Activated CD4-positive, alpha-beta T cell treated with anti-CD3 and anti-CD28 coated beads for 1 hour (primary cell): Measurements from ENCODE around the gene LRRC3.
"Not testable (repeated sequence)": the region's sequence is repeated elsewhere in the genome, so short reads cannot be mapped to it uniquely, and the experiment has no call there.

Source experiments
- DNase-seq: peaks from one replicate; pipeline ENCODE4 v3.0.0-alpha.2; 2020

Gene LRRC3

DNA sequence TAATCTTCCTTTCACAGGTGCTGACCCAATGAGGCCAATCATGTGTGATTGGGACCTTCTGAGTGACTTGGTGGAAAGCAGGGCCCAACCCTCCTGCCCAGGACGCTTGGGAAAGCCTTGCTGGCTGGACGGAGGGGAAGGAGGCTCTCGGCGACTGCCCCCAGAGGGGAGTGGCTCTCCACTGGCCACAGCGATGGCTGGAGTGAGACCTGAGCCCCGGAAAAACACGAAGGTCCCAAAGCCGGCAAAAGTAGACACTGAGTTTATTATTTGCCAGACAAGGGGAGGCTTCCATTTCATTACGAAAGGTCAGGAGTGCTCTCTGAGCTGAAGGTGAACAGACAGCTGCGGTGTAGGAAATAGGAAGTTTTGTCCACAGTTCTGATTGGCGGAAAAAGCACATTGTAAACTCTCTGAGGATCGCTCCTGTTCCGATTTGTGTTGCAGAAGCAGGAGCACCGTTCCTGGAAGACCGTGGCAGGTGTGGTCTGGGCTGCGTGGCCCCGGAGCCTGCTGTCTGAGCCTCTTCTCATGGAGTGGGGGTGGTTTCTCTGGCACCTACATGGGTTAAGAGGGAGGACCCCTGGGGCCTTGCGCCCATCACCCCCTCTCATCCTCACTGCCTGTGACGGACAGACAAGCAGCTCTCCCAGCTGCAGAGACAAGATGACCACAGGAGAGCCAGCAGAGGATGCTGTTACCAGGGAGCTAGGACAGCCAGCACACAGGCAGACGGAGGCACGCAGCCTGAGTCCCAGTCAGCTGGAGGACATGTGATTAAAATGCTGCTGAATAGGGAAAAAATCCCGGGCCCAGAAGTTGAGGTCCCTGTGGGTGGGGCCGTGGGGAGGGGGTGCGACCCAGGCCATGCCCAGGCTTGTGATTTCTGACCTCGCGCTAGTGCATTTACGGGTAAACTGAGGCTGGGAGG lies 43.2 kb downstream of the LRRC3 start:
- no peak for DNase-seq

DNA sequence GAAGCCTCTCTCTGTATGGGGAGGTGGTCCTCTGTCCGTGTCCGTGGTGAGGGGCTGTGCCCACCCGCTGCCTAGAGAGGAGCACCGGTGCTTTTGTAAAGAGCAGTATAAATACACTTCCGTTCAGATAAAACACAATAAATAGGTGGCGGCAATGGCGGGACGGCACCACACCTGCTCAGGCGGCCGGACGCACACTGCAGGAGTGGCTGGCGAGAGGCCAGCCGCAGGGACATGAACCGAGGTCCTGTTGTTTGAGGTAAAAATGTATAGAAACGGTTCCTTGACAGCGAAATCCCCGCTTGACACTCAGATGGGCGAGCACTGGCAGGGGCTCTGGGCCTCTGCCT lies 43.9 kb downstream of the LRRC3 start:
- DNase-seq: no peak

DNA sequence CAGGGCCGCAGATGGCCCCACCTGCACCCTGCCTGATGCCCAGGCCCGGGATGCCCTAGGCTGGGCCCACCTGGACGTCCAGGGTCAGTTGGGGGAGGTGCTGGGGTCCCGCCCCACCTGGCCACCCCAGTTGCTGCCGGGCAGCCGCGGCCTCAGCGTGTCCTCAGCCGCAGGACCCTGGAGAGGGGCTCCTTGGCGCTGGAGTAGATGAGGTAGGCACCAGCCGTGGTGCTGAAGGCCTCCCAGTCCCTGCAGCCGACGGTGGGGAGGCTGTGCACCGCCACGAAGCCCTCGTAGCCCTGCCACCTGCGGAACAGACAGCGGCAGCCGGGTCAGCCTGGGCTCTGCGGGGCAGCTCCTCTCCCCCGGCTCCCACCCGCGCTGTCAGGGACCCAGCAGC lies 44.3 kb downstream of the LRRC3 start:
- no peak for DNase-seq

DNA sequence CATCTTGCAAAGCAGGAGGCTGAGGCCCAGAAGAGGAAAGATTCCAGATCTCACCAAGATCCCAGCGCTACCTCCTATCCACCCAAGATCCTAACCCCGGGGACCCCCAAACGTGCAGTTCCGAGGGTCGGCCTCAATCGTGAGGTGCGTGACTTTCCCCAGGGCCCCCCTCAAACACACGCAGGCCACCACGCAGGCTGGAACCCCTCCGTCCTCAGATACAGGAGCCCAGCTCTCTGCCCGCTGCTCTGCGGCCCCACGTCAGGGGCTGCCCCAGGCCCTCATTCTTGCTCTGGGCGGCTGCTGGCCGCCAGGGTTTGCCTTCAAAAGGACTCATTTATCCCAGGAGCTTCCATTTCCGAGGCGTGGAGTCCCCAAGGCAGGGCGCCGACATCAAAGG lies 44.8 kb downstream of the LRRC3 start:
- DNase-seq: no peak

DNA sequence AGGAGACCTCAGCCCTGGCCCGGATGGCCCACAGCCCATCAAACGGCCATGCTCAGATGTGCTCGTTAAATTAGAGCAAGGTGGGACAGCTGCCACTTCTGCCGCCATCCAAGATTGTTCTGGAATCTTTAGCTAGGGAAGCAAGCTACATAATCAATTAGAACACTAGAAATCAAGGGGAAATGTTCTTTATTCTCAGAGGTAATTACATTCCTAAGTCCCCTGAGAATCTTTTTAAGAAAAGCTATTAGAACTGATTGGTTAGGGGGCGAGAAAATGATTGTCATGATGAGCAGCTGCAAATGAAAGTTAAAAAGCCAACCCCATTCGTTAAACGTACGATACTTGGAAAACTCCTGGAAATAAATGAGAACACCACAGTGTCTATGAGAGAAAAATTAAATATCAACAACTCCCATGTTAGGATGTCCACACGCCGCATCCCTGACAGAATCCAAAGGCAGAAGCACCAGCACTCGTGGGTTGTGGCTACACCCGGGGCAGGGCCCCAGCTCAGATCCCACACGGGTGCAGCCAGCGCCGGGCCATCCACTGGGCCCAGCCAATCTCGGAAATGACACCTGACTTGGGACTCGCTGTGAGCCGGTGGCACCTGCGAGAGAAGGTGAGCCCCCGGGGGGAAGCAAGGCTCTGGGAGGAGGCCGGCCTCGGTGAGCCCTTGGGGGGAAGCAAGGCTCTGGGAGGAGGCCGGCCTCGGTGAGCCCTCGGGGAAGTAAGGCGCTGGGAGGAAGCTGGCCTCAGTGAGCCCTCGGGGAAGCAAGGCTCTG lies 47.1 kb downstream of the LRRC3 start:
- DNase-seq: no peak

DNA sequence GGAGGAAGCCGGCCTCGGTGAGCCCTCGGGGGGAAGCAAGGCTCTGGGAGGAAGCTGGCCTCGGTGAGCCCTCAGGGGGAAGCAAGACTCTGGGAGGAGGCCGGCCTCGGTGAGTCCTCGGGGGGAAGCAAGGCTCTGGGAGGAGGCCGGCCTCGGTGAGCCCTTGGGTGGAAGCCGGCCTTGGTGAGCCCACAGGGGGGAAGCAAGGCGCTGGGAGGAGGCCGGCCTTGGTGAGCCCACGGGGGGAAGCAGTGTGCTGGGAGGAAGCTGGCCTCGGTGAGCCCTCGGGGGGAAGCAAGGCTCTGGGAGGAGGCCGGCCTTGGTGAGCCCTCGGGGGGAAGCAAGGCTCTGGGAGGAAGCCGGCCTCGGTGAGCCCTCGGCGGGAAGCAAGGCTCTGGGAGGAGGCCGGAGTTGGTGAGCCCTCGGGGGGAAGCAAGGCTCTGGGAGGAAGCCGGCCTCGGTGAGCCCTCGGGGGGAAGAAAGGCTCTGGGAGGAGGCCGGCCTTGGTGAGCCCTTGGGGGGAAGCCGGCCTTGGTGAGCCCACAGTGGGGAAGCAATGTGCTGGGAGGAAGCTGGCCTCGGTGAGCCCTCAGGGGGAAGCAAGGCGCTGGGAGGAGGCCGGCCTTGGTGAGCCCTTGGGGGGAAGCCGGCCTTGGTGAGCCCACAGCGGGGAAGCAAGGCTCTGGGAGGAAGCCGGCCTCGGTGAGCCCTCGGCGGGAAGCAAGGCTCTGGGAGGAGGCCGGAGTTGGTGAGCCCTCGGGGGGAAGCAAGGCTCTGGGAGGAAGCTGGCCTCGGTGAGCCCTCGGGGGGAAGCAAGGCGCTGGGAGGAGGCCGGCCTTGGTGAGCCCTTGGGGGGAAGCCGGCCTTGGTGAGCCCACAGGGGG lies 47.9 kb downstream of the LRRC3 start:
- not testable (repeated sequence) for DNase-seq

DNA sequence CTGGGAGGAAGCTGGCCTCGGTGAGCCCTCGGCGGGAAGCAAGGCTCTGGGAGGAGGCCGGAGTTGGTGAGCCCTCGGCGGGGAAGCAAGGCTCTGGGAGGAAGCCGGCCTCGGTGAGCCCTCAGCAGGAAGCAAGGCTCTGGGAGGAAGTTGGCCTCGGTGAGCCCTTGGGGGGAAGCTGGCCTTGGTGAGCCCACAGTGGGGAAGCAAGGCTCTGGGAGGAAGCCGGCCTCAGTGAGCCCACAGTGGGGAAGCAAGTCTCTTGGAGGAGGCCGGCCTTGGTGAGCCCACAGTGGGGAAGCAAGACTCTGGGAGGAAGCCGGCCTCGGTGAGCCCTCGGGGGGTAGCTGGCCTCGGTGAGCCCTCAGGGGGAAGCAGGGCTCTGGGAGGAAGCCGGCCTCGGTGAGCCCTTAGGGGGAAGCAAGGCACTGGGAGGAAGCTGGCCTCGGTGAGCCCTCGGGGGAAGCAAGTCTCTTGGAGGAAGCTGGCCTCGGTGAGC lies 48.6 kb downstream of the LRRC3 start:
- no peak for DNase-seq

DNA sequence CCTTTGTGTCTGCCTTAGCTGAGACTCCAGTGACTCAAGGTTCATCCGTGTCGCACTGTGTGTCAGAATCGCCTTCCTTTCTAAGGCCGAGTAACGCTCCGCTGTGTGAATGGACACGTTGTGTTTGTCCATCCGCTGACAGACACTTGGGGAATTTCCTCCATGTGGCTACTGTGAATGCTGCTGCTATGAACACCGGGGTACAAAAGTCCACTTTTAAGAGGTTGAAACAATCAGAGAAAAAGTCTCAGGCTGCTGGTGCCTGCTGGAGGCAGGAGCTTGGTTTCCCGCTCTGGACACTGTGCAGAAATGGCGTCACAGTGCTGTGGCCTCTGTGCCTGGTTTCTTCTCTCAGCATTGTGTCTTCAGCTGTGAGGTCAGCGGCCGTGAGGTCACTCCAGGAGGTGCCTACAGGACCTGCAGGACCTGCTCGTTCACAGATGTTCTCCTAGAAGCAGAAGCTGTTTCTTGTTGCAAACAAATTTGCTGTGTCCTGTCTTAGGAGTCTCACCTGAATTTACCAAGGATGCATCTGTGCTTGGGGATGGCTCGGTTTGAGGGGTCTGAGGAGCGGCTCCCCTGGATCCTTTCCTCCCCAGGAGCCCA lies 50.5 kb downstream of the LRRC3 start:
- DNase-seq: no peak

DNA sequence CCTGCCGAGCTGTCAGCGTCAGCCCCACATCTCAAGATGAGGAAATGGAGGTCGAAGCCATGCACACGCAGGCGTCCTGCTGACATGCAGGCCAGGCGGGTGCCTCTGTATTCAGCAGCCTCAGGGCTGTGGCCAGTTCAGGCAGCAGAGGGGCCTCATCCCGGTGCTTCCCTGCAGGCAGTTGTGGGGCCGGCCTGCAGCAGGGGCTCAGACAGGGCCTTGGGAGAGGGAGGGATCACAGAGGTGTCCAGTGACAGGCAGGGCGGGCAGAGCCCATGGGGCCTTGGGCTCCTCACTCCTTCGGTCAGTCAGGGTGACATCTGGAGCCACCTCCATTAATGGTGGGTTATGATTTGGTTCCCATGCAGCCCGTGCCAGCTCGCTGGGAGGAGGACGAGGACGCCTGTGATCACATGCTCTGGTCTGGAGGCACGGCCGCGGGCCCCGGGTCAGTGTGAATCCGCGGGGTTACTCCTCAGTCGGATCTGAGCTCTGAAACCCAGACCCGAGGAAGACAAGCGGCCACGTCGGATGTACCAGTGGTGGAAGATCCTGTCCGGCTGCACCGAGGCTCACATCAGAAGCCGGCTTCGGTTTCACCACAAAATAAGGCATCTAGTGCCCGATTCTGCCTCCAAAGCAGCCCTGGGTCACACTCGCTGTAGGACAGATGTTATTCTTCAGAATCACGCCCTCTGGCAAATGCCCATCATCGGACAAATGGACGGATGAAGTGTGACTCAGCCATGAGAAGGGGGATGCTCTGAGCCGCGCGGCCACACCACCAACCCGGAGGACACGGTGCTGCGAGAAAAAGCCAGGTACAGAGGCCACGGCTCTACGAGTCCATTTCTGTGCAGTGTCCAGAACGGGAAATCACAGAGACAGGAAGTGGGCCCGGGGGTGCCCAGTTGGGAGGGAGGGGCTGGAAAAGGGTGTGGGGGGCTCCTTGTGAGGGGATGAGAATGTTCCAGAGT lies 51.3 kb downstream of the LRRC3 start:
- no peak for DNase-seq

DNA sequence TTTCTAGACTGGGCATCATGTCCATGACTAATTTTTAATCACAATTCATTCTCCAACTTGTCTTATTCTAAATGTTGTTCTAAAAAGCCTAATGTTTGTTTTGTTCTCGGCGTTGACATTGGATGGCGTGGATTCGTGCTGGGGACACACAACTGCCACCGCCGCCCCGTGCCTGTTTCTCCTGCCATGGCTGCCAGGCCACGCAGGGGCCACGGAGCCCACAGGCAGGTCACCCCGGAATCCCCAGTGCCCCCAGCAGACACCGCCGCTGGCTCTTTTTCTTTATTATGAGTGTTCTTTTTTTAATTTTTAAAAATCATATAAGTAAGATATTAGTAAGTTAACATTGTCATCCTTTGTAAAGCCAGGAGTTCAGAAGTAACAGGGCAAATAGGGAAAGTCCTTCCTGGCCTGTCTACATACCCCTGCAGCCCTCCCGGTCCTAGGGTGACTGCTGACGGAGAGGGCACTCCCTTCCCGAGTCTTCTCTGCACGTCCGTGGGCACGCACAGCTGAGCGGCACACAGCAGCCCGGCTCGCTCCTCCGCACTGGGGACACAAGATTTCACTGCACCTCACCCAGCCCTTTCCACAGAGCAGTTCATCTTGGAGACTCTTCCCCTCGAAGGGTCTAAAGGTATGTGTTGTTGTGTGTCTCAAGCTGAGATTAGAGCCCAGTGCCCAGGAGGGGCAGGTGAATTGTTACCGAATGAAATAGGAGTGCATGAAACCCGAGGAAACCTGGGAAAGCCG lies 52.5 kb downstream of the LRRC3 start:
- no peak for DNase-seq

DNA sequence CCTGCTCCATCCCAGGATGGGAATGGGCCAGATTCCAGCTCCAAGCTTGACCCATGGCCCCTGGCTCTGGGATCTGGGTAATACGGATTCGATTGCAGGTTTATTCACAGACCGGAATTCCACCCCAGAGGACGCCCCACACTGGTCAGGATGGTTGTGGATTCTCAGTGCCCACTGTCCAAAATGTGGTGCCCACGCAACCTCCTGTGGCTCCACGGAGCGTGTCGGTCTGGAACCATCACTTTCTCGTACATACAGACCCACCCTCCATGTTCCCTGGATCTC lies 53.1 kb downstream of the LRRC3 start:
- DNase-seq: no peak

DNA sequence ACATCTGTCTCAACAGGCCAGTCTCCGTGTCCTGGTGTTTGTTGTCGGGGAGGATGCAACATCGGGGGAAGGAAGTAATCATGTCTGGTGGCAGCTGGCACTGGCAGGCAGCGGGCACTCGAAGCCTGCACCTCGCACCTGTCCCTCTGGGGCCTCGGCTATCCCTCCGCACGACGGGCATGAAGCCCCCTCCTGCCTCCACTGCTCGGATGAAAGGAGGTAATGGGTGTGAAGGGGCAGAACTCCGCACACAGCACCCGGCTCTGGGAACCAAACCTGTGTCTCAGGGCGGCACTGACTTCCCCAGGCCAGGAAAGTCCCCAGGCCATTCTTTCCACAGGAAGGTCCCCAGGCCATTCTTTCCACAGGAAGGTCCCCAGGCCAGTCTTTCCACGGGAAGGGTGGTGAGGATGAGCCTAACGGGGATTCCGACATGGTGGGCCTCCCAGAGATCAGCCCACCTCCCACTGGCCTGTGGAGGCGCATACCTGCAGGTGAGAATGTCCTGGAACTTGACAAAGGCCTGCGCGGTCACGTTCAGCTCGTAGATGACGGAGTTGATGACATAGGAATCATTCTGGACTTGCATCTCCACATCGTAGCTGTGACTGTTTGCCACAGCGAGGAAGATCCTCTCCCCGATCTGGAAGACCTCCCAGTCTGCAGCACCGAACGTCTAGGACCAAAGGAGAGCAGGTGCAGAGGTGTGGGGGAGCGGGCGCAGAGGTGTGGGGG lies 53.6 kb downstream of the LRRC3 start:
- DNase-seq: no peak

DNA sequence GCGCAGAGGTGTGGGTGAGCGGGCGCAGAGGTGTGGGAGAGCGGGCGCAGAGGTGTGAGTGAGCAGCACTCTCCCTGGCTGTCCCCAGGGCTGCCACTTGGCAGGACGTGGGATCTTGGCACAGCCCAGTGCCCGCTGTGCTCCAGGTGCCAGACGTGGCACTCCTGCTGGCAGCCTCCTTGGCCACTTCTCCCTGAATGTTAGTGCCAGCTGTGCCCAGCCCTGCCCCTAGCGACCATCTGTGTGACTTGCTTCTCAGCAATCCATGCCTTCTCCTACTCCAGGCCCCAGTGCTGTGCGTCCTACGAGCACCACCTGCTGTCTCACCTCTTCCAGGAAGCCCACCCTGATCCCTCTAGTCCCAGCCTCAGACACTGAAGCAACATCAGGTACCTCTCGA lies 54.2 kb downstream of the LRRC3 start:
- DNase-seq: no peak

DNA sequence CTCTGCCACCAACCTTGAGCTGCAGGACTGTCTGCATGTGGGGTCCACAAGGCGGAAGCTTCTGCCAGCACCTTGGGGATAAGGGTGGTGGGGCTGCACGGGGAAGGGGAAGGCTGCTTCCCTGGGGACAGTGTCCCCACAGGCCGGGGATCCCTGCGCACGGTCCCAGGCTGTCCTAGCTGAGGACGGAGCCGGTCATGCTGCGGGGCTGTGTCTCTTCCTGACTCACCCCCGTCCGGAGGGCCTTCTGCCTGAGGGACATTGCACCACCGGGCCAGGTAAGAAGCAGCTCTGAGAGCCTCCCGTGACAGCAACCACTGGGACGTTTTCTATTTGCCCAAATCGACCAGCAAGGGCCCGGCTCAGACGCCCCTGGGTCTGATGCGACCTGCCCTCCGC lies 54.8 kb downstream of the LRRC3 start:
- DNase-seq: no peak

DNA sequence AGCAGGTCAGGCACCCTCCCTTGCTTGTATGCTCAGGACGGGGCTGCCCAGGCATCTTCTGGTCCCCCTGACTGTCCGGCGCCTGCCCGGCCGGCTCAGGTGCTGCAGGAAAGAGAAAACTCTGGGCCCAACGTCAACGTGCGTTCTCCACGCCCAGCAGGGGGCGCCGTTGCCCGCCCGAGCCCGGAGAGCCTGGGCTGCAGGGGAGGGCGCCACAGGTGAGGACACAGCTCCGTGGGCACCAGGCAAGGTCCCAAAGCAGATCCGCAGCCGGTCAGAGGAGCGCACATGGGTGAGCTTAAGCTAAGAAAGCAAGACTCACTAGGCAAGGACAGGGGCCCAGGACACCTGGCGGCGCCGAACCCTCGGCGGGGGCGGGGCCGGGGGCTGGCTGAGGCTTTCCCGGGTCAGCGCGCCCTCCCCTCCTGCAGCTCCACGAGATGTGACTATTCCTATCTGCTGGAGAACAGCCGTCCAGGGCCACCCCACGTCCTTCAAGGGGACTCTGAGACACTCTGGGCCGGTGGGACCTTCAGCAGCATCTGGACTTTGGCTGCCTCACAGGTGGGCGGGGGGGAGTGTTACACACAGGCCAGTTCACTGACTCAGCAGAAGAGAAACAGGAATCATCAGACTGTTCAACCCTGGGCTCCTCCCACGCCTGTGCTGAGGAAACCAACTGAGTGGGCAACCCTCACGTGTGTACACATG lies 55.4 kb downstream of the LRRC3 start:
- DNase-seq: peak; percentile 75

DNA sequence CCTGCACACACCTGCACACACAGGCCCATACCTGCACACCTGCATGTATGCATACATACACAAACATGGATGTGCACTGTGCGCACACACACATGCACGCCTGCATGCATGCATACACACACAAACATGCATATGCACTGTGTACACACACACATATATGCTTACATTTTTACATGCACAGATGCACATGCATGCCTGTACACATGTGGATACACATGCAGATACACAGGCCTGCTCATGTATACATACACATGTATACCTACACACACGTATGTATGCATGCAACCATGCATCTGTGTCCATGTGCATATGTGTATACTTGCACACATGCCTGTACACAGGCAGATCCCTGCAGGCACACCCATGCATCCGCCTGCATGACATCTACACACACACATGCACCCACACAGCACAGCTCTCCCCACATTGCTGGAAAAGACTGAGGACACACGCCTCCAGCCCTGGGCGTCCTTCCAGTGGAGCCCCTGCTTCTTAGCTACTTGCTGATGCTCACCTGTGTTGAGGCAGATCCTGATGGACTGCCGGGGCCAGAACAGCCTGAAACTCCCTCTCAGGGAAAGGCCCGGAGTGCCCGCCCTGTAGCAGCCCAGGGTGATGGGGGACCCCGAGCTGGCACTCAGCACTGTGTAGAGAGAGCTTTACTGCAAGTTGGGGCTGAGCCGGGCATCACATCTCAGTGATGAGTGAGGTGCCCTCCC lies 56.1 kb downstream of the LRRC3 start:
- DNase-seq: no peak
